ENCODE measurements around the gene HOXC6. TPM values are rescaled to one million over a fixed set of nuclear protein-coding genes. Genes with fewer than 3 reads are reported as not detected.

Gene HOXC6
- total and polyA plus RNA-seq, 10 of the 15 experiments (the other 5 are each of a cell fraction or from before 2014, with no cell fraction given): 0.02 to 0.55 (median 0.45) TPM; not detected in 4

GRCh38 chr12:54019091-54019811, 9.0 kb upstream of the HOXC6 start:
- Histone ChIP-seq H2AFZ (ENCODE audit: control insufficient read depth, low read depth, low read length) (no peak overlapping the region; the same call in 1 of the 2 replicates), H3K9me3 (replicated peaks; ENCODE audit: control insufficient read depth, insufficient read depth, low read length) (no peaks in the 10 kb centered on the region), H3K9ac (ENCODE audit: control insufficient read depth, insufficient read depth, low read length) (peak overlapping the region; percentile 93), H4K20me1 (ENCODE audit: control insufficient read depth, insufficient read depth) (no peaks in the 10 kb centered on the region; the same call in 1 of the 2 replicates), H3K4me3 (no peak overlapping the region; the same call in 1 of the 2 replicates), H3K27ac (ENCODE audit: control insufficient read depth, insufficient read depth) (peak overlapping the region; percentile 80; the same call in 1 of the 2 replicates), H3K79me2 (ENCODE audit: control insufficient read depth, insufficient read depth, low read length) (no peaks in the 10 kb centered on the region), H3K27me3 (replicated peaks in 1 of 2; ENCODE audit: control insufficient read depth in 2 of 2, insufficient read depth in 2 of 2, low read length in 1 of 2) (peaks cover 6 to 19% of the 10 kb centered on the region in 2 experiments), H3K36me3 (ENCODE audit: control insufficient read depth in 2 of 2, insufficient read depth in 2 of 2, low read length in 1 of 2) (no peaks in the 10 kb centered on the region), H3K4me2 (ENCODE audit: control insufficient read depth, insufficient read depth) (peak overlapping the region; percentile 95; the same call in 1 of the 2 replicates), H3K4me1 (ENCODE audit: control insufficient read depth, insufficient read depth, low read length) (peaks cover 21% of the 10 kb centered on the region)
- TF ChIP-seq SUZ12 (IDR thresholded peaks at IDR 0.05; ENCODE audit: unreplicated experiment) (no peak), POLR2A (IDR thresholded peaks at IDR 0.05; ENCODE audit: low read depth, low read length) (peak; percentile 34; the same call in 1 of the 2 replicates), BHLHE40 (IDR thresholded peaks at IDR 0.05; ENCODE audit: borderline replicate concordance in 1 of 2, low read depth in 2 of 2, low read length in 1 of 2) (no peak), MLLT1 (IDR thresholded peaks at IDR 0.05) (peak; percentile 57; the same call in 1 of the 2 replicates)
- ATAC-seq (no peak), FAIRE-seq (no peak), DNase-seq (ENCODE audit: low read depth, low spot score) (no peak)
- ChIA-PET RAD21 (ENCODE audit: unreplicated experiment) (no interaction called here), POLR2A (no interaction called here), SMC1A (ENCODE audit: uncharacterized antibody, unreplicated experiment) (no interaction called here), CTCF (no interaction called here)
- in situ Hi-C loops (cut with MboI): no loop called here
- intact Hi-C loops (cut with micrococcal nuclease; ENCODE audit: unreplicated experiment): no loop called here
- 82% methylated on average over 36 of the region's 43 CpGs for WGBS (ENCODE audit: insufficient coverage, insufficient replicate concordance, low lambda C conversion rate, missing lambda C conversion rate)
- BruUV-seq (replicated peaks): no TSS peak

Measured in GM12878 (cell line).